CD4-positive, alpha-beta T cell treated with Interleukin-15 for 1 hour (primary cell): ENCODE results near the gene STT3A.
"Not testable (repeated sequence)": the region's sequence is repeated elsewhere in the genome, so short reads cannot be mapped to it uniquely, and the experiment has no call there.

Experiments used
- DNase-seq: peaks from one replicate; pipeline ENCODE4 v3.0.0-alpha.2; 2020

The STT3A gene

GRCh38 chr11:125592305-125593113 is at the start of gene STT3A:
Gene STT3A (plus strand): TSS chr11:125592852. CDS start chr11:125595916, 3,064 bp downstream.
- DNase-seq: peak; percentile 99

GRCh38 chr11:125550780-125551179 is 41.9 kb upstream of the STT3A start:
- no peak for DNase-seq

GRCh38 chr11:125551835-125552342 is 40.8 kb upstream of the STT3A start:
- DNase-seq: no peak

GRCh38 chr11:125552927-125553326 is 39.7 kb upstream of the STT3A start:
- DNase-seq: no peak

GRCh38 chr11:125553357-125553756 is 39.3 kb upstream of the STT3A start:
- DNase-seq: no peak

- no peak for DNase-seq
Measured at GRCh38 chr11:125554038-125554437, 38.6 kb upstream of the STT3A start.

- DNase-seq: no peak
Measured at GRCh38 chr11:125559888-125560287, 32.8 kb upstream of the STT3A start.

GRCh38 chr11:125561924-125562323 is 30.7 kb upstream of the STT3A start:
- no peak for DNase-seq

GRCh38 chr11:125562430-125562829 is 30.2 kb upstream of the STT3A start:
- no peak for DNase-seq

GRCh38 chr11:125564357-125564756 is 28.3 kb upstream of the STT3A start:
- DNase-seq: no peak

GRCh38 chr11:125566235-125566634 is 26.4 kb upstream of the STT3A start:
- DNase-seq: no peak

- DNase-seq: peak; percentile 89
Measured at GRCh38 chr11:125568970-125569914, 23.4 kb upstream of the STT3A start, which contains the start of gene EI24. Gene EI24 (plus strand): TSS chr11:125569477. CDS start chr11:125572528, 3,051 bp downstream.

- no peak for DNase-seq
Measured at GRCh38 chr11:125569915-125570621, 22.6 kb upstream of the STT3A start.

GRCh38 chr11:125570952-125571351 is 21.7 kb upstream of the STT3A start:
- no peak for DNase-seq

GRCh38 chr11:125572916-125573315 is 19.7 kb upstream of the STT3A start:
- no peak for DNase-seq

- DNase-seq: not testable (repeated sequence)
Measured at GRCh38 chr11:125577181-125577580, 15.5 kb upstream of the STT3A start.

GRCh38 chr11:125578783-125579182 is 13.9 kb upstream of the STT3A start:
- no peak for DNase-seq

- DNase-seq: no peak
Measured at GRCh38 chr11:125579811-125580210, 12.8 kb upstream of the STT3A start.

- DNase-seq: no peak
Measured at GRCh38 chr11:125583496-125583895, 9.2 kb upstream of the STT3A start.

GRCh38 chr11:125585487-125585886 is 7.2 kb upstream of the STT3A start:
- DNase-seq: no peak

GRCh38 chr11:125586623-125587022 is 6.0 kb upstream of the STT3A start:
- DNase-seq: no peak

- DNase-seq: no peak
Measured at GRCh38 chr11:125587480-125587879, 5.2 kb upstream of the STT3A start.

GRCh38 chr11:125588505-125588904 is 4.1 kb upstream of the STT3A start:
- no peak for DNase-seq
